Suprapubic skin (tissue), 4 donors: Measurements from ENCODE around the gene SRCAP. TPM values are rescaled to one million over a fixed set of nuclear protein-coding genes. Genes with fewer than 3 reads are reported as not detected.
"Not testable (repeated sequence)": the region's sequence is repeated elsewhere in the genome, so short reads cannot be mapped to it uniquely, and the experiment has no call there.

Source experiments
- DNase-seq, 2 donors: peaks; one replicate each; pipeline ENCODE4 v3.0.0-alpha.2; 2019; ENCODE audit warnings: low spot score in 2 of 2
- H3K27ac ChIP-seq: fragments of 200-600 bp; sonication (generic); one replicate; pipeline ENCODE4 v1.5.1; 2019
- H3K27me3 ChIP-seq: fragments of 200-600 bp; sonication (generic); one replicate; pipeline ENCODE4 v1.5.1; 2019
- H3K36me3 ChIP-seq: fragments of 200-600 bp; sonication (generic); one replicate; pipeline ENCODE4 v1.5.1; 2019
- H3K4me1 ChIP-seq: fragments of 200-600 bp; sonication (generic); one replicate; pipeline ENCODE4 v1.5.1; 2019
- H3K4me3 ChIP-seq: fragments of 200-600 bp; sonication (generic); one replicate; pipeline ENCODE4 v1.5.1; 2019; ENCODE audit warnings: mild to moderate bottlenecking
- H3K9me3 ChIP-seq: fragments of 200-600 bp; sonication (generic); one replicate; pipeline ENCODE4 v1.5.1; 2019
- CTCF ChIP-seq, 2 donors: fragments of 200-600 bp in 1 of 2; fragments of 450-650 bp in 1 of 2; sonication (generic) in 1 of 2; IDR thresholded peaks; one replicate each; pipeline ENCODE4 v1.5.1; 2016 to 2019; ENCODE audit warnings: antibody characterized with exemption in 2 of 2, mild to moderate bottlenecking in 1 of 2, moderate library complexity in 1 of 2
- EP300 ChIP-seq: sonication (generic); formaldehyde crosslinking; IDR thresholded peaks from one replicate; pipeline ENCODE4 v1.6.1; 2017; ENCODE audit warnings: antibody characterized with exemption
- POLR2A ChIP-seq, 2 donors: fragments of 450-650 bp; IDR thresholded peaks; one replicate each; pipeline ENCODE4 v1.6.1; 2017; ENCODE audit warnings: antibody characterized with exemption in 2 of 2, mild to moderate bottlenecking in 2 of 2, moderate library complexity in 2 of 2
- POLR2AphosphoS5 ChIP-seq, 3 donors: sonication (generic); formaldehyde crosslinking; IDR thresholded peaks; one replicate each; pipeline ENCODE4 v1.6.1; 2017; ENCODE audit warnings: antibody characterized with exemption in 3 of 3
- WGBS: methylation state at CpG from one replicate; pipeline ENCODE4 v1.1.5; 2018; 5-methylcytosine and 5-hydroxymethylcytosine counted together
- total RNA-seq, 4 donors: library from RNA; depleted of rRNA; stranded (reverse); fragments of >200 nt; gene quantifications; one replicate each; pipeline ENCODE4 v1.1.0, GENCODE V29; 2016

SRCAP gene
- total RNA-seq, 4 donors from 2014 or later = 42.9 to 50.0 (median 44.6) TPM

- Histone ChIP-seq H3K27ac (no peak overlapping the region), H3K4me3 (no peak overlapping the region), H3K4me1 (peaks cover 27% of the 10 kb centered on the region), H3K36me3 (peaks cover 51% of the 10 kb centered on the region), H3K9me3 (no peaks in the 10 kb centered on the region), H3K27me3 (no peaks in the 10 kb centered on the region)
- DNase-seq = no peak
- 59% methylated on average over 9 of the region's 9 CpGs for WGBS
- no peak for TF ChIP-seq EP300
- no peak for TF ChIP-seq POLR2AphosphoS5 (IDR thresholded peaks at IDR 0.05)
- no peak for TF ChIP-seq CTCF (IDR thresholded peaks at IDR 0.05)
- no peak for TF ChIP-seq POLR2A (IDR thresholded peaks at IDR 0.05)
These were observed 1.5 kb downstream of the SRCAP start for GRCh38 chr16:30700491-30700890.

GRCh38 chr16:30700971-30701370 lies 2.0 kb downstream of the SRCAP start:
- H3K9me3 ChIP-seq = no peaks in the 10 kb centered on the region
- TF ChIP-seq EP300 = no peak
- no peak for TF ChIP-seq POLR2A (IDR thresholded peaks at IDR 0.05)
- TF ChIP-seq POLR2AphosphoS5 (IDR thresholded peaks at IDR 0.05) = no peak
- no peak overlapping the region for H3K27ac ChIP-seq
- peaks cover 56% of the 10 kb centered on the region for H3K36me3 ChIP-seq
- H3K4me3 ChIP-seq = no peak overlapping the region
- DNase-seq = no peak
- no peaks in the 10 kb centered on the region for H3K27me3 ChIP-seq
- WGBS = 91% methylated on average over 5 of the region's 5 CpGs
- peaks cover 27% of the 10 kb centered on the region for H3K4me1 ChIP-seq

- not testable (repeated sequence) for H3K9me3 ChIP-seq, H3K27me3 ChIP-seq, H3K27ac ChIP-seq, H3K4me3 ChIP-seq, DNase-seq
- H3K36me3 ChIP-seq = peaks cover 77% of the 10 kb centered on the region
- peaks cover 21% of the 10 kb centered on the region for H3K4me1 ChIP-seq
- whole genome bisulfite sequencing = 93% methylated on average over 12 of the region's 12 CpGs
These were observed 4.1 kb downstream of the SRCAP start for GRCh38 chr16:30703071-30703470.

- TF ChIP-seq EP300 (no peak), POLR2AphosphoS5 (IDR thresholded peaks at IDR 0.05) (no peak), POLR2A (IDR thresholded peaks at IDR 0.05) (no peak), CTCF (IDR thresholded peaks at IDR 0.05) (no peak)
- H3K4me1 ChIP-seq = peaks cover 20% of the 10 kb centered on the region
- H3K27me3 ChIP-seq = no peaks in the 10 kb centered on the region
- H3K9me3 ChIP-seq = no peaks in the 10 kb centered on the region
- no peak overlapping the region for H3K27ac ChIP-seq
- WGBS = 93% methylated on average over 10 of the region's 10 CpGs
- H3K36me3 ChIP-seq = peaks cover 86% of the 10 kb centered on the region
- H3K4me3 ChIP-seq = no peak overlapping the region
- DNase-seq = no peak
These were observed 5.0 kb downstream of the SRCAP start for GRCh38 chr16:30703971-30704370.

- TF ChIP-seq CTCF (IDR thresholded peaks at IDR 0.05) = no peak
- no peak for TF ChIP-seq POLR2AphosphoS5 (IDR thresholded peaks at IDR 0.05)
- TF ChIP-seq POLR2A (IDR thresholded peaks at IDR 0.05) = no peak
- no peak for TF ChIP-seq EP300
- H3K36me3 ChIP-seq = peaks cover 100% of the 10 kb centered on the region
- no peak overlapping the region for H3K4me3 ChIP-seq
- no peaks in the 10 kb centered on the region for H3K9me3 ChIP-seq
- no peaks in the 10 kb centered on the region for H3K27me3 ChIP-seq
- WGBS = 94% methylated on average over 6 of the region's 6 CpGs
- H3K27ac ChIP-seq = no peak overlapping the region
- peaks cover under 1% of the 10 kb centered on the region for H3K4me1 ChIP-seq
- DNase-seq = no peak
These were observed 7.1 kb downstream of the SRCAP start for GRCh38 chr16:30706046-30706445.

GRCh38 chr16:30710971-30711370 lies 12.0 kb downstream of the SRCAP start:
- H3K9me3 ChIP-seq = no peaks in the 10 kb centered on the region
- H3K36me3 ChIP-seq = peaks cover 99% of the 10 kb centered on the region
- H3K27me3 ChIP-seq = no peaks in the 10 kb centered on the region
- WGBS = 93% methylated on average over 4 of the region's 4 CpGs
- TF ChIP-seq POLR2A (IDR thresholded peaks at IDR 0.05) (no peak), POLR2AphosphoS5 (IDR thresholded peaks at IDR 0.05) (no peak), EP300 (no peak), CTCF (IDR thresholded peaks at IDR 0.05) (no peak)
- H3K4me1 ChIP-seq = no peaks in the 10 kb centered on the region
- no peak for DNase-seq
- H3K27ac ChIP-seq = no peak overlapping the region
- no peak overlapping the region for H3K4me3 ChIP-seq
